H9 (cell line): ENCODE results near the gene GPR35. TPM values are rescaled to one million over a fixed set of nuclear protein-coding genes. Genes with fewer than 3 reads are reported as not detected.

Experiments
- DNase-seq: peaks from one replicate; pipeline ENCODE4 v3.0.0-alpha.2; 2017
- H2AFZ ChIP-seq: one replicate; pipeline ENCODE4 v1.6.1; 2013; ENCODE audit warnings: mild to moderate bottlenecking, low read length, control low read depth, moderate library complexity
- H2AK5ac ChIP-seq: 2 replicates; pipeline ENCODE4 v1.6.1; 2013; ENCODE audit warnings: low read length, control low read depth, mixed read lengths; ENCODE audit not compliant: insufficient read length
- H2BK120ac ChIP-seq: one replicate; pipeline ENCODE4 v1.6.1; 2013; ENCODE audit warnings: low read depth, mild to moderate bottlenecking, low read length, control low read depth, inconsistent platforms; ENCODE audit not compliant: poor library complexity, severe bottlenecking
- H2BK12ac ChIP-seq: 2 replicates; pipeline ENCODE4 v1.6.1; 2013; ENCODE audit warnings: low read length, control low read depth, mixed read lengths, low read depth; ENCODE audit not compliant: insufficient read length
- H2BK15ac ChIP-seq: 2 replicates; pipeline ENCODE4 v1.6.1; 2013; ENCODE audit warnings: low read depth, low read length, control low read depth
- H2BK20ac ChIP-seq: one replicate; pipeline ENCODE4 v1.6.1; 2013; ENCODE audit warnings: low read depth, mild to moderate bottlenecking, low read length, control low read depth, inconsistent platforms; ENCODE audit not compliant: poor library complexity, severe bottlenecking
- H2BK5ac ChIP-seq: 2 replicates; pipeline ENCODE4 v1.6.1; 2013; ENCODE audit warnings: low read length, control low read depth, mixed read lengths; ENCODE audit not compliant: insufficient read length
- H3K14ac ChIP-seq: 2 replicates; pipeline ENCODE4 v1.6.1; 2013; ENCODE audit warnings: low read length, control low read depth; ENCODE audit not compliant: insufficient read depth
- H3K18ac ChIP-seq: 2 replicates; pipeline ENCODE4 v1.6.1; 2013; ENCODE audit warnings: low read depth, mild to moderate bottlenecking, mixed read lengths, low read length, control low read depth; ENCODE audit not compliant: insufficient read length
- H3K23ac ChIP-seq: 2 replicates; pipeline ENCODE4 v1.6.1; 2013; ENCODE audit warnings: low read length, control low read depth, mixed read lengths, low read depth; ENCODE audit not compliant: insufficient read length
- H3K23me2 ChIP-seq: 2 replicates; pipeline ENCODE4 v1.6.1; 2013; ENCODE audit warnings: low read depth, mild to moderate bottlenecking, mixed read lengths, low read length, control low read depth; ENCODE audit not compliant: insufficient read length, poor library complexity, severe bottlenecking
- H3K27ac ChIP-seq: 2 replicates; pipeline ENCODE4 v1.5.1; 2013; ENCODE audit warnings: low read length, control low read depth, mixed read lengths, low read depth; ENCODE audit not compliant: insufficient read length
- H3K27me3 ChIP-seq: 2 replicates; pipeline ENCODE4 v1.6.1; 2013; ENCODE audit warnings: low read length, control low read depth, inconsistent platforms; ENCODE audit not compliant: insufficient read depth
- H3K4ac ChIP-seq: 2 replicates; pipeline ENCODE4 v1.6.1; 2013; ENCODE audit warnings: low read depth, mild to moderate bottlenecking, control low read depth, inconsistent platforms, low read length, moderate library complexity
- H3K4me1 ChIP-seq: 2 replicates; pipeline ENCODE4 v1.6.1; 2013; ENCODE audit warnings: low read length, control low read depth, inconsistent platforms; ENCODE audit not compliant: insufficient read depth
- H3K4me2 ChIP-seq: 2 replicates; pipeline ENCODE4 v1.6.1; 2013; ENCODE audit warnings: low read length, control low read depth, mixed read lengths; ENCODE audit not compliant: insufficient read length, insufficient read depth
- H3K56ac ChIP-seq: 2 replicates; pipeline ENCODE4 v1.6.1; 2013; ENCODE audit warnings: low read depth, mild to moderate bottlenecking, mixed read lengths, low read length, control low read depth; ENCODE audit not compliant: insufficient read length
- H3K79me1 ChIP-seq: 2 replicates; pipeline ENCODE4 v1.6.1; 2013; ENCODE audit warnings: low read depth, mild to moderate bottlenecking, moderate library complexity, low read length, control low read depth, inconsistent platforms; ENCODE audit not compliant: insufficient read depth, poor library complexity, severe bottlenecking
- H3K79me2 ChIP-seq: 2 replicates; pipeline ENCODE4 v1.6.1; 2013; ENCODE audit warnings: low read length, control low read depth, inconsistent platforms; ENCODE audit not compliant: insufficient read depth
- H3K9ac ChIP-seq: 2 replicates; pipeline ENCODE4 v1.6.1; 2013; ENCODE audit warnings: low read length, control low read depth, mixed read lengths; ENCODE audit not compliant: insufficient read length; ENCODE audit errors: extremely low read depth
- H3K9me3 ChIP-seq: one replicate; pipeline ENCODE4 v1.6.1; 2013; ENCODE audit warnings: low read depth, low read length, inconsistent platforms; ENCODE audit not compliant: control insufficient read depth
- H3T11ph ChIP-seq: one replicate; pipeline ENCODE4 v1.6.1; 2013; ENCODE audit warnings: mild to moderate bottlenecking, low read length, control low read depth, inconsistent platforms
- H4K20me1 ChIP-seq: one replicate; pipeline ENCODE4 v1.6.1; 2013; ENCODE audit not compliant: control insufficient read depth, insufficient read length, insufficient read depth
- H4K5ac ChIP-seq: 2 replicates; pipeline ENCODE4 v1.6.1; 2013; ENCODE audit warnings: low read depth, mild to moderate bottlenecking, mixed read lengths, low read length, control low read depth; ENCODE audit not compliant: insufficient read length
- H4K8ac ChIP-seq: replicated peaks from 2 replicates; pipeline ENCODE4 v1.6.1; 2013; ENCODE audit warnings: low read length, control low read depth, mixed read lengths, low read depth; ENCODE audit not compliant: insufficient read length
- H4K91ac ChIP-seq: 2 replicates; pipeline ENCODE4 v1.6.1; 2013; ENCODE audit warnings: low read depth, mild to moderate bottlenecking, moderate library complexity, mixed read lengths, low read length, control low read depth; ENCODE audit not compliant: insufficient read length
- H3K27ac Mint-ChIP-seq, 3 experiments: 2 replicates in 2 of 3; 3 replicates in 1 of 3; pipeline ENCODE4 v1.8.0; 2020 to 2021; ENCODE audit warnings: mixed read lengths in 3 of 3, mild to moderate bottlenecking in 1 of 3, moderate library complexity in 1 of 3
- H3K27me3 Mint-ChIP-seq: 2 replicates; pipeline ENCODE4 v1.8.0; 2021; ENCODE audit warnings: low read depth, mild to moderate bottlenecking, moderate library complexity, mixed read lengths
- H3K36me3 Mint-ChIP-seq, 3 experiments: 2 replicates in 2 of 3; 3 replicates in 1 of 3; pipeline ENCODE4 v1.8.0; 2020 to 2021; ENCODE audit warnings: low read depth in 3 of 3, mixed read lengths in 3 of 3; ENCODE audit not compliant: insufficient read depth in 1 of 3
- H3K4me1 Mint-ChIP-seq, 2 experiments: 2 replicates each; pipeline ENCODE4 v1.8.0; 2020; ENCODE audit warnings: mixed read lengths in 2 of 2
- H3K4me3 Mint-ChIP-seq, 2 experiments: 2 replicates in 1 of 2; 3 replicates in 1 of 2; pipeline ENCODE4 v1.8.0; 2020 to 2021; ENCODE audit warnings: mild to moderate bottlenecking in 2 of 2, mixed read lengths in 2 of 2, moderate library complexity in 1 of 2
- H3K9me3 Mint-ChIP-seq, 2 experiments: 2 replicates in 1 of 2; 3 replicates in 1 of 2; pipeline ENCODE4 v1.8.0; 2020; ENCODE audit warnings: mild to moderate bottlenecking in 2 of 2, mixed read lengths in 2 of 2, moderate library complexity in 1 of 2
- WGBS: extraction: QIAGEN DNeasy Blood & Tissue Kit; methylation state at CpG from one replicate; pipeline ENCODE4 v1.1.7; 2013; ENCODE audit warnings: missing lambda C conversion rate, low lambda C conversion rate, mixed read lengths; ENCODE audit not compliant: insufficient read length; ENCODE audit errors: extremely low coverage; 5-methylcytosine and 5-hydroxymethylcytosine counted together
- total RNA-seq: library from RNA; stranded (reverse); gene quantifications from 2 replicates; pipeline ENCODE4 v1.2.1, GENCODE V29; 2021
- TF ChIP-seq, protein P1 (sequence below): fragments of 200-600 bp; sonication (generic); conservative IDR thresholded peaks from 3 replicates; pipeline ENCODE4 v1.8.0; 2021; ENCODE audit warnings: antibody characterized with exemption, mild to moderate bottlenecking

The GPR35 gene
- total RNA-seq, 1 experiment from 2014 or later: 1.4 TPM

DNA sequence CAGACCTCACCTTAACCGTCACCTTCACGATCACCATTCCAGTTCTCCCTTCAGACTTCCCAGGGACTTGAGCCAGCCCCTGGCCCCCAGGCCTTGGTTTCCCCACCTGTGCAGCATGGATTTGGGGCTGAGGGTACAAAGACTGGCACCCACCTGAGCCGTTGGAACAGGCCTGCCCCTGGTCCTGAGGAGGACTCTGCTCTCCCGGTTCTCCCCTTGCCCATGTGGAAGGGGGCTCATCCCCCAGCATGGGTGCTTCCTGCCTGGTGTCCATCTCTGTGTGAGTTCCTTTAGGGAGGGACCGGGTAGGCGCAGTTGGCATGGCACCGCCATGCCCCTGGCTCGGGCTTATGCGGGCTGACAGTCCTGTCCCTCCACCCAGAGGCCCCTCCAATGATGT lies 10.9 kb upstream of the GPR35 start:
- Mint-ChIP-seq H3K27me3 (peaks cover 18% of the 10 kb centered on the region), H3K27ac (no peak overlapping the region), H3K4me1 (no peaks in the 10 kb centered on the region), H3K9me3 (peaks cover 20 to 47% of the 10 kb centered on the region in 2 experiments), H3K36me3 (peaks cover 2 to 20% (median 5%) of the 10 kb centered on the region in 3 experiments; a peak in 6 of 7 replicates), H3K4me3 (no peak overlapping the region)
- Histone ChIP-seq H4K8ac (no peak overlapping the region), H3K27ac (no peak overlapping the region), H3K9ac (no peak overlapping the region), H3K79me2 (no peaks in the 10 kb centered on the region), H2AFZ (no peak overlapping the region), H3K4me1 (no peaks in the 10 kb centered on the region), H4K5ac (no peak overlapping the region), H3K9me3 (no peaks in the 10 kb centered on the region), H2BK120ac (no peak overlapping the region), H3K14ac (no peak overlapping the region), H3K4ac (no peak overlapping the region), H3K27me3 (no peaks in the 10 kb centered on the region), H2BK5ac (no peak overlapping the region), H2AK5ac (no peak overlapping the region), H3K18ac (no peak overlapping the region), H3T11ph (no peak overlapping the region), H3K23ac (no peak overlapping the region), H4K91ac (no peak overlapping the region), H4K20me1 (no peaks in the 10 kb centered on the region), H2BK20ac (no peak overlapping the region), H2BK15ac (no peak overlapping the region), H3K4me2 (no peak overlapping the region), H2BK12ac (no peak overlapping the region), H3K79me1 (no peaks in the 10 kb centered on the region), H3K56ac (no peak overlapping the region), H3K23me2 (no peaks in the 10 kb centered on the region)
- TF ChIP-seq, protein P1, sequence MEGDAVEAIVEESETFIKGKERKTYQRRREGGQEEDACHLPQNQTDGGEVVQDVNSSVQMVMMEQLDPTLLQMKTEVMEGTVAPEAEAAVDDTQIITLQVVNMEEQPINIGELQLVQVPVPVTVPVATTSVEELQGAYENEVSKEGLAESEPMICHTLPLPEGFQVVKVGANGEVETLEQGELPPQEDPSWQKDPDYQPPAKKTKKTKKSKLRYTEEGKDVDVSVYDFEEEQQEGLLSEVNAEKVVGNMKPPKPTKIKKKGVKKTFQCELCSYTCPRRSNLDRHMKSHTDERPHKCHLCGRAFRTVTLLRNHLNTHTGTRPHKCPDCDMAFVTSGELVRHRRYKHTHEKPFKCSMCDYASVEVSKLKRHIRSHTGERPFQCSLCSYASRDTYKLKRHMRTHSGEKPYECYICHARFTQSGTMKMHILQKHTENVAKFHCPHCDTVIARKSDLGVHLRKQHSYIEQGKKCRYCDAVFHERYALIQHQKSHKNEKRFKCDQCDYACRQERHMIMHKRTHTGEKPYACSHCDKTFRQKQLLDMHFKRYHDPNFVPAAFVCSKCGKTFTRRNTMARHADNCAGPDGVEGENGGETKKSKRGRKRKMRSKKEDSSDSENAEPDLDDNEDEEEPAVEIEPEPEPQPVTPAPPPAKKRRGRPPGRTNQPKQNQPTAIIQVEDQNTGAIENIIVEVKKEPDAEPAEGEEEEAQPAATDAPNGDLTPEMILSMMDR: no peak
- DNase-seq: no peak
- no CpG with 5 or more reads among the region's 9 CpGs for WGBS
